Measurements from ENCODE around the gene ZNF611.

Gene ZNF611

DNA sequence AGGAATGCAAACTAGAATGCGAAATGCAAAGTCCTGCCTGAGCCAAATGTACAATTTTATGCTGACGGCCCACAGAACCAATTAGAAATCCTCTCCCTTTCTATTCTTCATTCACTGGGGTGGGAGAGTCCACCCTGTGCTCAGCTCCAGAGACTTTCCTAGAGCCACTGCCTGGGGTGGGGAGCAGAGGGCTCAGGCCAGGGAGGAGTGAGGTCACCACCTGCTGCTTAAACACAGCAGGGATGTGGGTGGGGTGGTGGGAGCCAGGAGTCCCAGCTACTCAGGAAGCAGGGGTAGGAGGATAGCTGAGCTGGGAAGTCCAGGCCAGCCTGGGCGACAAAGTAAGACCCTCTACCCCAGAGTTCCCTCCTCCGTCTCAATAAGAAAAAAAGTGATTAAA is 69.8 kb downstream of the ZNF611 start:
- no peak for DNase-seq (ENCODE audit: low read depth)
- H3K4me3 ChIP-seq (ENCODE audit: low read length): no peak overlapping the region
- TF ChIP-seq, protein P1, sequence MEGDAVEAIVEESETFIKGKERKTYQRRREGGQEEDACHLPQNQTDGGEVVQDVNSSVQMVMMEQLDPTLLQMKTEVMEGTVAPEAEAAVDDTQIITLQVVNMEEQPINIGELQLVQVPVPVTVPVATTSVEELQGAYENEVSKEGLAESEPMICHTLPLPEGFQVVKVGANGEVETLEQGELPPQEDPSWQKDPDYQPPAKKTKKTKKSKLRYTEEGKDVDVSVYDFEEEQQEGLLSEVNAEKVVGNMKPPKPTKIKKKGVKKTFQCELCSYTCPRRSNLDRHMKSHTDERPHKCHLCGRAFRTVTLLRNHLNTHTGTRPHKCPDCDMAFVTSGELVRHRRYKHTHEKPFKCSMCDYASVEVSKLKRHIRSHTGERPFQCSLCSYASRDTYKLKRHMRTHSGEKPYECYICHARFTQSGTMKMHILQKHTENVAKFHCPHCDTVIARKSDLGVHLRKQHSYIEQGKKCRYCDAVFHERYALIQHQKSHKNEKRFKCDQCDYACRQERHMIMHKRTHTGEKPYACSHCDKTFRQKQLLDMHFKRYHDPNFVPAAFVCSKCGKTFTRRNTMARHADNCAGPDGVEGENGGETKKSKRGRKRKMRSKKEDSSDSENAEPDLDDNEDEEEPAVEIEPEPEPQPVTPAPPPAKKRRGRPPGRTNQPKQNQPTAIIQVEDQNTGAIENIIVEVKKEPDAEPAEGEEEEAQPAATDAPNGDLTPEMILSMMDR (conservative IDR thresholded peaks at IDR 0.05; ENCODE audit: low read depth, low read length): no peak

DNA sequence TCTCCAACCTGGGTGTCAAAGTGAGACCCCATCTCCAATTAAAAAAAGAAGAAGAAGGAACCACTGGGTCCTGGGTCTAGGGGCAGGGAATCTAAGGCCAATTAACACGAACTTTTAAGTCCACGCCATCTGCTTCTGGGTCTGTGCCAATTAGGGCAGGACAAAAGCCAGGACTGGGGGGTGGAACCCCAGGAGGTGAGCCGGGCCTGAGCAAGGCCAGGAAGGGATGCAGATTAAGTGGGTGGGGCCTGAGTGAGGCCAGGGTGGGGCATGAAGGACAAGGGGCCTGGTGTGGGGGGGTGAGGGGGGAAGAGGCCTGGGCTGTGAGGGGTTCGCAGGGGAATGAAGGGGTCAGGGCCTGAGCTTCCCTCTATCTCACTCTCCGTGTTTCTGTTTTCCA is 70.4 kb downstream of the ZNF611 start:
- TF ChIP-seq, protein P1 (conservative IDR thresholded peaks at IDR 0.05; ENCODE audit: low read depth, low read length): no peak
- no peak for DNase-seq (ENCODE audit: low read depth)
- no peak overlapping the region for H3K4me3 ChIP-seq (ENCODE audit: low read length)

GRCh38 chr19:52662631-52663030 is 72.2 kb downstream of the ZNF611 start:
- no peak for DNase-seq (ENCODE audit: low read depth)
- TF ChIP-seq, protein P1 (conservative IDR thresholded peaks at IDR 0.05; ENCODE audit: low read depth, low read length): no peak
- H3K4me3 ChIP-seq (ENCODE audit: low read length): no peak overlapping the region

DNA sequence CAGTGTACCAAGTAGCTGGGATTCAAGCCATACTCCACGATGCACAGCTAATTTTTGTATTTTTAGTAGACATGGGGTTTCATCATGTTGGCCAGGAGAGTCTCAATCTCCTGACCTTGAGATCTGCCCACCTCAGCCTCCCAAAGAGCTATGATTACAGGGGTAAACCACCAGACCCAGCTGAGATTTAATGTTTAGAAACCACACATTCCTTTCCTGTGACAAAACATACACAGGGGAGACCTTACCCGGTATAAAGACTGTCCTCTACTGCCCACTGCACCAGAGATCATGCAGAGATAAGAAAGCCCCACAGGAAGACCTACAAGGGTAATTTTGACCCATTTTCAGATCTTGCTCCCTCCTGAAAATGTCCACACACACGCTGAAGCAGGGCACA is 73.9 kb downstream of the ZNF611 start:
- H3K4me3 ChIP-seq (ENCODE audit: low read length): no peak overlapping the region
- TF ChIP-seq, protein P1 (conservative IDR thresholded peaks at IDR 0.05; ENCODE audit: low read depth, low read length): no peak
- no peak for DNase-seq (ENCODE audit: low read depth)

DNA sequence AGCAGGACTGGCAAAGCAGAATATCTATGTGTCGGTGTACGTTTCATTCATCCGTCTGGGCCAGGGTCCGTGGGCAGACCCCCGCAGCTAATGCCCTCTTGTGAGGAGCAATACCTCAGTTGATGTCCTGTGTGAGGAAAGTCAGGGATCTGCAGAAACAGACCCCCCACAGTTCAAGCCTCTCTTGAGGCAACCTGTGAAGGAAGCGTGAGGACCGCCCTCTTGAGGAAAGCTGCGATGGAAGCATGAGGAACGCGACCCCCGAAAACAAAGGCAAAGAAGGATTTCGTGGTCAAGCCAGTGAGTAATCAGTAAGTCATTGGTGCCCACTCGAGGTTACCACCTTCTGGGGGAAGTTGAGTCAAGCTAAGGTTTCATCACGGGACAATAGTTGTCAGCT is 75.8 kb downstream of the ZNF611 start:
- H3K4me3 ChIP-seq (ENCODE audit: low read length): no peak overlapping the region
- no peak for DNase-seq (ENCODE audit: low read depth)
- TF ChIP-seq, protein P1 (conservative IDR thresholded peaks at IDR 0.05; ENCODE audit: low read depth, low read length): no peak

DNA sequence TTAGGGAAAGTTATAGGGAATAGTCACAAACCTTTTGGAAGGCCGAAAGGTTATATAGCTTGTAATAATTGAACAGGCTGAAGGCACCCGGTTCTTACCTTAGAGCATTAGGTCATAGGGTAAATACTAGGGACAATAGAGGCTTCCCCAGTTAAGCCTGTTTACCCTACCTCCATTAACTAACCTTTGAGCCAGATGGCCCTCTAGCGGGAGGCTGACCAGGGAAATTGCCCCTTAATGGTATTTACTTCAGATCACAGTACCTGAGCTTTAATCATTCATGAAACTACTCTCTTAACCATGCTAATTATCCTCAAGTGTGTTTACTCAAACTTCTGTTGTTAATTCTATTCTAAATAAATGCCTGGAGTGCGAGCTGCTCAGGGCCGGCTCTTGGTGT is 76.2 kb downstream of the ZNF611 start:
- TF ChIP-seq, protein P1 (conservative IDR thresholded peaks at IDR 0.05; ENCODE audit: low read depth, low read length): no peak
- no peak overlapping the region for H3K4me3 ChIP-seq (ENCODE audit: low read length)

GRCh38 chr19:52653161-52653560 is 81.7 kb downstream of the ZNF611 start:
- H3K4me3 ChIP-seq (ENCODE audit: low read length): no peak overlapping the region
- TF ChIP-seq, protein P1 (conservative IDR thresholded peaks at IDR 0.05; ENCODE audit: low read depth, low read length): no peak
- no peak for DNase-seq (ENCODE audit: low read depth)

More for the DNA sequence above, 76.2 kb downstream of the ZNF611 start:
- DNase-seq (ENCODE audit: low read depth): no peak
